HUES6 (cell line): ENCODE measurements around the gene KATNB1.

Source experiments
- H3K27ac ChIP-seq: 2 replicates; pipeline ENCODE4 v1.7.0; 2013; ENCODE audit warnings: low read depth, mild to moderate bottlenecking, low read length, inconsistent platforms
- H3K27me3 ChIP-seq: 2 replicates; pipeline ENCODE4 v1.6.1; 2013; ENCODE audit warnings: low read length; ENCODE audit not compliant: control insufficient read depth, insufficient read depth
- H3K36me3 ChIP-seq: 2 replicates; pipeline ENCODE4 v1.6.1; 2013; ENCODE audit warnings: low read length; ENCODE audit not compliant: control insufficient read depth, insufficient read depth
- H3K4me1 ChIP-seq: 2 replicates; pipeline ENCODE4 v1.6.1; 2013; ENCODE audit warnings: low read length; ENCODE audit not compliant: control insufficient read depth, insufficient read depth
- H3K4me3 ChIP-seq: 2 replicates; pipeline ENCODE4 v1.5.1; 2013; ENCODE audit warnings: low read depth, low read length
- H3K9ac ChIP-seq: one replicate; pipeline ENCODE4 v1.6.1; 2013; ENCODE audit warnings: mild to moderate bottlenecking, low read length
- H3K9me3 ChIP-seq: 2 replicates; pipeline ENCODE4 v1.6.1; 2013; ENCODE audit warnings: low read depth, low read length; ENCODE audit not compliant: control insufficient read depth, insufficient read depth

Gene KATNB1

DNA sequence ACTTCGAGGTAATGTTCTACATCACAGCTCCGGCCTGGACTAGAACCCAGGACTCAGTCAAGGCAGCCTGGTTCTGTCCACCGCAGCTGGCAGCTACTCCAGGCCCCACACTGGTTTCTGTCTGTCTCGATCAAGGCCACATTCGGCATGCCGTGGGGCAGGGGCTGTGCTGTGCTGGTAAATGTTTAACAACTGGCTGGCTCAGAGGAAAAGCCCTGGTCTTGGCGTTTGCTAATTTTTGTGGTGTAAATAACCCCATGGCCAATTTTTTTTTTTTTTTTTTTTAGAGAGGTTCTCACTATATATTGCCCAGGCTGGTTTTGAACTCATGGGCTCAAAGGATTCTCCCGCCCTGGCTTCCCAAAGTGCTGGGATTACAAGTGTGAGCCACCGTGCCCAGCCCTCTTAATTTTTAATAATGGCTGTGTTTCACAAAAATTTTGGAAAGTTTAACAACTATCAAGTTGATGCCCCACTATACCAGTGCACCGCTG, 41.3 kb upstream of the KATNB1 start:
- H3K4me1 ChIP-seq = peaks cover 11% of the 10 kb centered on the region; the same call in 1 of the 2 replicates
- H3K36me3 ChIP-seq = no peaks in the 10 kb centered on the region
- H3K9me3 ChIP-seq = no peaks in the 10 kb centered on the region
- no peak overlapping the region for H3K9ac ChIP-seq
- H3K27me3 ChIP-seq = no peaks in the 10 kb centered on the region
- H3K4me3 ChIP-seq = no peak overlapping the region
- no peak overlapping the region for H3K27ac ChIP-seq

DNA sequence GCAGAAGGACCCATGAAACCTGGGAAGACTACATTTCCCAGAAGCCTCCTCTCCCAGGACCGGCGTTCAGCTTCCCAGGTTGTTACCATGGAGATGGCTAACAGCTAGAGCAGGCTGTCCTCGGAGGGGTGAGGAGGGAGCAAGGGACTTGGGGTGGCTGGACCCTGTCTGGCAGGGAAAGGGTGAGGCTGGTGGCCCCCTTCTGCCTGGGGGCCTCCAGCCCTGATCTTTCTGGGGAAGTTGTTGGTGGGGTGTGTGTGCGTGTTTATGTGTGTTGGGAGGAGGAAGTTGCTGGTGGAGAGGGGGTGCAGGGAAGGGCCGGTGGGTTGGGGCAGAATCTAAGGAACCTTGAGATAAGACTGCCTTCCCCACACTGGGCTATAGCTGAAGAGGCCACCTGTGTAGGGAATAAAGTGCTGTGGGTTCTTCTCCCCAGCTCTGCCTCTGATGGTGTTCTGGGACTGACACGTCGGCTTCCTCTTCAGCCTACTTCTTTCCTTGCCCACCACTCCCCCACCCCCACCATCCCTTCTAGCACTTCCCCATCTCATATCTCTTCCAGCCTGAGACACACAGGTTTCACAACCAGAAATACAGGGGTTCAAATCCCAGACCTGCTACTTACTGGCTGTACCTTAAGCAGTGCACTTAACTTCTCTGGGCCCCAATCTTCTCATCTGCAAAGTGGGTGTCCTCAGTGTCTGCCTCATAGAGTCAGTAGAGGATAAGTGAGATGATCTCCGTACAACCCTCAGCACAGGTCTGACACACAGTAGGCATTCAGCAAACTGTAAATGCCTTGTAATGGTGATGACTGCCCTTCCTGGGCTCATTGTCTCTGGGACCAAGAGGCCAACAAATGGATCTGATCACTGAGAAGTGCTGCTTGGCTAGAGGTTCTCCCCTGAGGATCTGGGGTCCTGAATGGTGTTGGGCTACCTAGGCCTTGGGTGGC, 40.6 kb upstream of the KATNB1 start, which contains the start of gene DRC7:
Gene DRC7, plus strand, starts transcription at position 82 of the 955 bp plus-strand sequence. CDS start 3,144 bp downstream, outside the sequence.
- Histone ChIP-seq H3K36me3 (no peaks in the 10 kb centered on the region), H3K27me3 (no peaks in the 10 kb centered on the region), H3K4me1 (peaks cover 4% of the 10 kb centered on the region; the same call in 1 of the 2 replicates), H3K4me3 (peak within 1 kb of the TSS; percentile 14; the same call in 1 of the 2 replicates), H3K27ac (no peak within 1 kb of the TSS), H3K9ac (no peak within 1 kb of the TSS), H3K9me3 (no peaks in the 10 kb centered on the region)

DNA sequence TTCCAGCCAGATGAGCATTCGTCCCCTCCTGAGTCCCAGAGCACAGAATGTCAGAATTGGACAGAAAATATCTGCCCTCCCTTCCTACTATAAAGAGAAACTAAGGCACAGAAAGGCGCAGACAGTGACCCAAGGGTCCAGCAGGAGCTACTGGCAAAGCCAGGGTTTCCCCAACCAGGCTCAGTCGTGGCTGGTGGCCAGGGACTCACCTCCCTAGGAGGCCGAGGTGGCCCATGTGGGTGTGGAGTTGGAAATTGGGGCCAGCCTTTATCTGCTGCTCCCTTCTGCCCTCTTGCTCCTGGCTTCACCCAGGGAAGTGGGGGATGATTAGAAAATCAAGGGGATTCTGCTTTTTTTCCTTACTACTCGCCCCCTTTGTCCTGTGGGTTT, 39.9 kb upstream of the KATNB1 start:
- Histone ChIP-seq H3K27me3 (no peaks in the 10 kb centered on the region), H3K4me3 (no peak overlapping the region), H3K9me3 (no peaks in the 10 kb centered on the region), H3K4me1 (peaks cover 3% of the 10 kb centered on the region; the same call in 1 of the 2 replicates), H3K36me3 (no peaks in the 10 kb centered on the region), H3K27ac (no peak overlapping the region), H3K9ac (no peak overlapping the region)

DNA sequence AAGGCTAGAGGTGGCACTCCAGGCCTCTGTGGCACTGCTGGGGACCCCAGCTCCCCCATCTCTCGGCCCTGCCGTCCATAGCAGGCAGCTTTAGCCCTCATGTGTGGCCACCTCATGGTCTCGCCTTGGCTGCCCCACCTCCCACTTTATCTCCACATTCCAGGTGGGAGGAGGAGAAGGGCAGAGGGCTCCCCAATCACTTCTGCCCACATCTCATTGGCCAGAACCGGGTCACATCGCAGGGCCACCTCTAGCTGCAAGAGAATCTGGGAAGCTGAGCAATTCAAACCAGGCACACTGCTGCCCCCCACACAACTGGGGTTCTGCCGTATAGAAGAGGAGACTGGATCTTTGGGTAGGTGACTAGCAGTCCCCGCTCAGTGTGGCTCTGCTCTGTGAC, 39.3 kb upstream of the KATNB1 start:
- Histone ChIP-seq H3K4me3 (no peak overlapping the region), H3K9ac (no peak overlapping the region), H3K4me1 (peaks cover 3% of the 10 kb centered on the region; the same call in 1 of the 2 replicates), H3K36me3 (no peaks in the 10 kb centered on the region), H3K27ac (no peak overlapping the region), H3K9me3 (no peaks in the 10 kb centered on the region), H3K27me3 (no peaks in the 10 kb centered on the region)

DNA sequence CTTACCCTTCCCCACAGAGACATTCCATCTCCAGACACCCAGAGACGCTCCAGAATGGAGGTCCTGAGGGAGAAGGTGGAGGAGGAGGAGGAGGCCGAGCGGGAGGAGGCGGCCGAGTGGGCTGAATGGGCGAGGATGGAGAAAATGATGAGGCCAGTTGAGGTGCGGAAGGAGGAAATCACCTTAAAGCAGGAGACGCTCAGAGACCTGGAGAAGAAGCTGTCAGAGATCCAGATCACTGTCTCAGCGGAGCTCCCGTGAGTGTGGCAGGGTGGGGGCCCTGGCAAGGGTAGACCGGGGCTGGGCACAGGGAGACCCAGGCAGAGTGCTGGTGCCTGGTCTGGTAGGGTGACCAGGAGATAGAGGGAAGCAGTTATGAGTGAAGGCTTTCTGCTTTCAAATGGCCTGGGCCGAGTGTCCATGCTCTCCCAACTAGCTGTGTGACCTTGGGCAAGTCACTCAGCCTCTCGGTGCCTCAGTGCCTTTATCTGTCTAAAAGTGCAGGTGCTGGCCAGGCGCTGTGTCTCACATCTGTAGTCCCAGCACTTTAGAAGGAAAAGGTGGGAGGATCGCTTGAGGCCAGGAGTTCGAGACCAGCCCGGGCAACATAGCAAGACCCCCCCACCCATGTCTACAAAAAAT, 37.6 kb upstream of the KATNB1 start:
- Histone ChIP-seq H3K9ac (no peak overlapping the region), H3K36me3 (no peaks in the 10 kb centered on the region), H3K9me3 (no peaks in the 10 kb centered on the region), H3K27ac (no peak overlapping the region), H3K4me3 (no peak overlapping the region), H3K27me3 (no peaks in the 10 kb centered on the region), H3K4me1 (peaks cover 3% of the 10 kb centered on the region; the same call in 1 of the 2 replicates)

DNA sequence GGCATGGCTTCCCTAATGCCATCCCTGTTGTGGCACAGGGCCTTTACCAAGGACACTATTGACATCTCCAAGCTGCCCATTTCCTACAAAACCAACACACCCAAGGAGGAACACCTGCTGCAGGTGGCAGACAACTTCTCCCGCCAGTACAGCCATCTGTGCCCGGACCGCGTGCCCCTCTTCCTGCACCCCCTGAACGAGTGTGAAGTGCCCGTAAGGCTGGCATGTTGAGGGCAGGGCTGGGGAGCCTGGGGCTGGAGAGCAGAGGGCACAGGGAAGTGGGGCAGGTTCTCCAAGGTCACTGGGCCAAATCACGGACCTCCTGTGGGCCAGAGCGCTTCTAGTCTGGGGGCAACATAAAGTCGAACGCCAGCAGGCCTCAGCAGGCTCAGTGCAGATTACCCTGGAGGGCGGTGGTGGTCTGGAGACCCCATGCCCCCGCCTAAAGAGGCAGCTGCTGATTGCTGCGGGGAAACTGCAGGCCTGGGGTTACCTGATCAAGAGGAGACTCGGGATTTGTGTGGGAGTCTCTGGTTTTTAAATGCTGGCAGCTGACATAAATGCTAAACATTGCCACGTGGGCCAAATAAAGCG, 36.7 kb upstream of the KATNB1 start:
- no peaks in the 10 kb centered on the region for H3K9me3 ChIP-seq
- H3K4me3 ChIP-seq = no peak overlapping the region
- H3K4me1 ChIP-seq = peaks cover 3% of the 10 kb centered on the region; the same call in 1 of the 2 replicates
- no peaks in the 10 kb centered on the region for H3K27me3 ChIP-seq
- no peak overlapping the region for H3K9ac ChIP-seq
- H3K27ac ChIP-seq = no peak overlapping the region
- H3K36me3 ChIP-seq = no peaks in the 10 kb centered on the region

DNA sequence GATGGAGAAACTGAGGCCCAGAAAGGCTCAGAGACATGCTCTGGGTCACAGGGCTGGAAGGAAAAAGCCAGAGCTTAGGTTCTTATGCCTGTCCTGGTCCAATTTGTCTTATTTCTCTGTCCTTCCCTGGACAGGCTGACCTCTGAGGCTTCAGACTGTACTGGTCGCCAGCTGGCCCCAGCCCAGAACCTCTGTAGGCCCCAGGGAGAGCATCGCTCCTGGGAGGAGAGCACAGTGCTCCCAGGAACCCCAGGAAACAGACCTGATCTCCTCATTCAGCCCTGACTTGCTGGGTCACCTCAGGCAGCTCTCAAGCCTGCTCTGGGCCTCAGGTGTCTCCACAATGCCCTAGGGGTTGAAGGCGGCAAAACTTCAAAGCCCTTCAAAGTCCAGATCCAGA, 36.1 kb upstream of the KATNB1 start:
- Histone ChIP-seq H3K27ac (no peak overlapping the region), H3K4me3 (no peak overlapping the region), H3K4me1 (peaks cover 3% of the 10 kb centered on the region), H3K9ac (no peak overlapping the region), H3K27me3 (no peaks in the 10 kb centered on the region), H3K36me3 (no peaks in the 10 kb centered on the region), H3K9me3 (no peaks in the 10 kb centered on the region)

DNA sequence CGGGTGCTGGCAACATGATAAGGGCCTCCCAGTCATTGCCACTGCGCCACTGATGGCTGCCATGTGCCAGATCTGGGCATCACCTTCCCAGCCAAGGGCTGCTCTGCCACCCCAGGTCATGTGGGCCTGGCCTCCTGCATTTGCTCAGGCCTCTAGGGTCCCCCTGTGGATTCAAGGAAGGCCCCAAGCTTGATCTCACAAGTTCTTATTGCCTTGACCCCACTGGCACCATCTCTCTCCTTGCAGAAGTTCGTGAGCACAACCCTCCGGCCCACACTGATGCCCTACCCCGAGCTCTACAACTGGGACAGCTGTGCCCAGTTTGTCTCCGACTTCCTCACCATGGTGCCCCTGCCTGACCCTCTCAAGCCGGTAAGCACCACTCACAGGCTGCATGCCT, 35.7 kb upstream of the KATNB1 start:
- no peak overlapping the region for H3K27ac ChIP-seq
- no peaks in the 10 kb centered on the region for H3K36me3 ChIP-seq
- H3K9ac ChIP-seq = no peak overlapping the region
- H3K4me3 ChIP-seq = no peak overlapping the region
- H3K4me1 ChIP-seq = peaks cover under 1% of the 10 kb centered on the region
- H3K9me3 ChIP-seq = no peaks in the 10 kb centered on the region
- no peaks in the 10 kb centered on the region; the same call in 1 of the 2 replicates for H3K27me3 ChIP-seq

DNA sequence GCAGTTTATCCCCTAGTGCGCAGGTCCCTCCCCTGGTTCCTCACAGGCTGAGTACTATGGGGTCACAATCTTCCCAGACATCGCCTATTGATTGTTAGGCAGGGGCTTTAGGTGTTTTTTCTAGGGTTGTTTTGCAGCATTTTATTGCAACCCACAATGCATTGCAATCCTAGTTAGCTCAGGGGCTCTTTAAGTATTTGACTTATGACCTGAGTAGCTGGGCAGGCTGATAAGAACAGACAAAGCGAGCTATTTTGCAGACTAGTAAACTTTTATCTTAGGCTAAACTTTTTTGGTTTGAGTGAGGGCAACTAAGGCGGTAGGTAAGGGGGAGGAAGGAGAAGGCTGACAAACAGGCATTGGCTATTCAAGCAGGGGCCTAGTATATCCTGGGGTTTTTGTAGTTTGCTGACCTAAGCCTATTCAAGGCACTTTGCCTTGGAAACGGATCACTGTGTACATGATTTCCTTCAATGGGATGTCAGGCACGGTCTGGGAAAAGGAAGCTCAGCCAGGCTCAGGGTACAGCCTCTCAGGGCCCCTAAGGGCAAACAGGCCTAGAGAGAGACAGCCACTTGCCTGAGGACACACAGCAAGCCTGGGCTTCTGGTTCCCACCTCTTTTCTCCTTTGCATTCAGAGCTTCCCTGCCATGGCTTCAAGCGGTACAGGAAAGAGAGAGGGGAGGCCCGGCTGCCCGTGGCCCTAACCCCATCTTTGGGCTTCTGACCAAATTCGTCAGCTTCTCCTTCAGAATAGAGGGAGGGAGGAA, 34.6 kb upstream of the KATNB1 start:
- Histone ChIP-seq H3K9me3 (no peaks in the 10 kb centered on the region; the same call in 1 of the 2 replicates), H3K27me3 (no peaks in the 10 kb centered on the region; the same call in 1 of the 2 replicates), H3K4me1 (no peaks in the 10 kb centered on the region; the same call in none of the 2 replicates), H3K27ac (no peak overlapping the region), H3K4me3 (no peak overlapping the region), H3K36me3 (no peaks in the 10 kb centered on the region), H3K9ac (no peak overlapping the region)

DNA sequence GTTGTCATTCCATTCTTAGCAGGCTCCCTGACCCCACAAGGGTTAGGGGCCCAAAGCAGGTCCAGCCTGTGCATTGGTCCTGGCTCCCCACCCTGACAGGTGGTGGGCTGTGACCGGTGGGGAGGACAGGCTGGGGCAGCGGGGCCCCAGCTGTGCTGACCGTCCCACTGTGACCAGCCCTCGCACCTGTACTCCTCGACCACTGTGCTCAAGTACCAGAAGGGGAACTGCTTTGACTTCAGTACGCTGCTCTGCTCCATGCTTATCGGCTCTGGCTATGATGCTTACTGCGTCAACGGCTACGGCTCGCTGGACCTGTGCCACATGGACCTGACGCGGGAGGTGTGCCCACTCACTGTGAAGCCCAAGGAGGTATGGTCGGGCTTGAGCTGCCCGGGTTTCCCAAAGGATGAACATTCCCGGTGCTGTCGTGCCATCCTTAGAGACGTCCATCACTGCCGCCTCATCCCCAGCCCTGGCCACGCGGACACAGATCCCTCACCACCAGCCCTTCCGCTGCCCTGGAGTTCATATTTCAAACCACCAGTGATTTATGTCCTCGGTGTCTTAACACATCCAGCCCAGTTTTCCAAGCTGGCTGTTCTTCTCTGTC, 33.7 kb upstream of the KATNB1 start:
- Histone ChIP-seq H3K27me3 (no peaks in the 10 kb centered on the region; the same call in 1 of the 2 replicates), H3K9me3 (no peaks in the 10 kb centered on the region; the same call in 1 of the 2 replicates), H3K9ac (no peak overlapping the region), H3K36me3 (no peaks in the 10 kb centered on the region), H3K4me1 (no peaks in the 10 kb centered on the region; the same call in none of the 2 replicates), H3K27ac (no peak overlapping the region), H3K4me3 (no peak overlapping the region)
